NCI-H748 treated with DMSO at 0.1 percent for 48 hours (cell line): Measurements from ENCODE around the gene ZBTB42.

Source experiments
- DNase-seq: peaks from one replicate; lab custom pipeline; 2025; lab: John Stamatoyannopoulos, UW

Gene ZBTB42

DNA sequence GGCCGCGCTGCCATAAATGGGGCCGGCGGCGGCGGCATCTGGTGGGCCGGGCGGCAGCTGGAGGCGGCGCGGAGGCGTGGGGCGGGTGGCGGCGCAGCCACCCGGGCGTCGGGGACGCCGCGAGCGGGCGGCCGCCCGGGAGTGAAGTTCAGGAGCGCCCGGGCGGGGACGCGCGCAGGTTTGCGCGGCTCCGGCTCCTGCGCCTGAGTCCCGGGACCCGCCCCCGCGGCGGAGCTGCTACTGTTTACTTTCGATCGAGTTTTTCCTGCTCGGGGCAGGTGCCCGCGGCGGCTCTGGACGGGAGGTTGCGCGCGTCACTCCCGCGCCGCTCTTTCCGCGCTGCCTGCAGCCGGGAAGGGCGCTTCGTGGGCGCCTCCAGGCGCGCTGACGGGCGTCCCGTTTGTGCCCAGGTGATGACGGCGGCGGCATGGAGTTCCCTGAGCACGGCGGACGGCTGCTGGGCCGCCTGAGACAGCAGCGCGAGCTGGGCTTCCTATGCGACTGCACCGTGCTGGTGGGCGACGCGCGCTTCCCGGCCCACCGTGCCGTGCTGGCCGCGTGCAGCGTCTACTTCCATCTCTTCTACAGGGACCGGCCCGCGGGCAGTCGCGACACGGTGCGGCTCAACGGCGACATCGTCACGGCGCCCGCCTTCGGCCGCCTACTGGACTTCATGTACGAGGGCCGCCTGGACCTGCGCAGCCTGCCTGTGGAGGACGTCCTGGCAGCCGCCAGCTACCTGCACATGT, at the start of gene ZBTB42:
Gene ZBTB42 (plus strand): TSS at position 331 of the 749 bp plus-strand sequence. CDS start 97 bp downstream, at position 428.
- DNase-seq, result peak; percentile 60

- no peak for DNase-seq
Measured at GRCh38 chr14:104751539-104752422, 49.1 kb upstream of the ZBTB42 start.

- no peak for DNase-seq
Measured at GRCh38 chr14:104752423-104752734, 48.5 kb upstream of the ZBTB42 start.

DNA sequence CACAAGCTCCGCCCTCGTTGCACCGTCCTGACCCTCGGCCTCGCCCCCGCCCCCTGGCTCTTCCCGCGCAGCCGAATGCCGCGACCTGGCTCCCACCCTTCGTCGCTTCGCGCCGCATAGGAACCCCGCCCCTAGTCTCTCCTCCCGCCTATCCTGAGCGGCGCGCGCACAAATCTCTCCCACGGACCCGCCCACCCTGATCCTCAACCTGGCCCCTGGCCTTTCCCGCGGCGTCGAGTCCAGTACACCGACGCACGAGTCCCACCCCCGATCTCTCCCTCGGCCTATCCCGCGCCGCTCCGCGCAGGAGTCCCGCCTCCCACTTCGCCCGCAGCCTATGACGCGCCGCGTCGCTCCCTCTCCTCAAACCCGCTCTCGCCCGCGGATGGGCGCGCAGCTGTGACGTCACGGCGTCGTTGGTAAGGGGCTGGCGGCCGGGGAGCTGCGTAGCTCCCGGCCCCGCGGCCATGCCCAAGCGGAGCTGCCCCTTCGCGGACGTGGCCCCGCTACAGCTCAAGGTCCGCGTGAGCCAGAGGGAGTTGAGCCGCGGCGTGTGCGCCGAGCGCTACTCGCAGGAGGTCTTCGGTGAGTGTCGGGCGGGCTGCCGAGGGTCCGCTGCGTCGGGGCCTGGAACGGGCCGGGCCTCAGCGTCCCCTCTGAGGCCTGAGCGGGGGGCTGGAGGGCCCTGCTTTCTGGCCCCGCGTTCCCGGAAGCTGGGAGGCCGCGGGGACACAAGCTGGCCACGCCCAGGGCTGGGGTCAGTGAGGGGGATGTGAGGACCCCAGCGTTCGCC, 48.0 kb upstream of the ZBTB42 start, which contains the start of gene SIVA1:
Gene SIVA1 (plus strand): TSS at position 413 of the 793 bp plus-strand sequence. CDS start 55 bp downstream, at position 468.
- DNase-seq, result peak; percentile 100

GRCh38 chr14:104753528-104754212, 47.2 kb upstream of the ZBTB42 start:
- no peak for DNase-seq

DNA sequence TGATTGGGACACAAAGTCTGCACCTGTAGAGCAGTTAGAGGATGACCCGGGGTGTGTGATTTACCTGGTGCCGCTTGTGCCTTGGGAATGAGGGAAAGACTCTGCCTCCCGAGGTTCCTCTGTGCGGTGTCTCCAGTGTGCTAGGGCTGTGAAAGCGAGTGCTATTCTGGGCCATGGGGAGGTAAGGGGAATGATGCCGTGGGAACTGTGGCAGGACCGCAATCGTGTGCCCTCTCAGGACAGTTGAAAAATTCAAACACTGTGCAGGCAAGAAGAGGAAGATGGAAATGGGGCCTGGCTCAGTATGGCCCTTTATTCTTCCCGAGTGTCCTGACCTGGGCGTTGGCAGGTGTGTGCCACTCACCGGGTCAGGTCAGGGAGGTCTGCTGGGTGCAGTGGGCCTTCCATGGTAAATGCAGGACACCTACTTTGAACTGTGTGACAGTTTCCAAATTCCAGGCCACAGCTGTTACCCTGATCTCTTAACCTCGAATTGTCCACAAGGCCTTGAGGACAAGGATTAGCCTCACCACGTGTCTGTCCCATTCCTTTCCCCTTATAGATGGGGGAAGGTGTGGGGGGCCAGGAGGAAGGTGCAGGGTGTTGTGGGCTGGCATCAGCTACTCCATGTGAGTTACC, 46.6 kb upstream of the ZBTB42 start:
- DNase-seq, result no peak

- DNase-seq, result no peak
Measured at GRCh38 chr14:104755621-104756020, 45.3 kb upstream of the ZBTB42 start.

DNA sequence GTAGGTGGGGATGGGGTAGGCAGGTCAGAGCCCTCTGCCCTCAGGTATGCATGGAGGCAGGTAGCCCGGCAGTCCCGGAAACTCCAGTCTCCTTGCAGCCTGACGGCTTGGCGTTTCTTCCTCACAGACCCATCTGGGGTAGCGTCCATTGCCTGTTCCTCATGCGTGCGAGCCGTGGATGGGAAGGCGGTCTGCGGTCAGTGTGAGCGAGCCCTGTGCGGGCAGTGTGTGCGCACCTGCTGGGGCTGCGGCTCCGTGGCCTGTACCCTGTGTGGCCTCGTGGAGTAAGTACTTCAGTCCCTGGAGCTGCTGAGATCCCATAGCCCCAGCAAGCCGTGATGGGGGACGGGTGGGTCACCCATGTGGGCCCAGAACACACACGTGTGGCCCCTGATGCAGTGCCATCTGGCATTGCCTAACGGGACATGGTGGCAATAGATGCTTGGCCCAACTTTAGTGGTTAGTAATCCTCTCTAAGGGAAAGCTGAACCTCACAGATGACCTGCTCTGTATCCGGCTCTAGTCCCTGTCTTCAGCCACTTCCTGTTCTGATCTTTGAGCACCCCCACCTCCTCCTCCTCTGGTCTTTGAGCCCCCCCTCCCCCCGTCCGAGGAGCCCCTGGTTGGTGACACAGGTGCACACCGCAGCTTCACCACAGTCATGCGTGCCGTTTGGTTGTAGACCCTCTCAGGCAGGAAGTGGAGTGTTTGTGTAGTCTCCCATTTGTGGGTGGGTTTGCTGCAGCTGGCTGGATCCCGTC, 44.2 kb upstream of the ZBTB42 start:
- DNase-seq, result no peak

GRCh38 chr14:104757238-104757585, 43.7 kb upstream of the ZBTB42 start:
- no peak for DNase-seq

DNA sequence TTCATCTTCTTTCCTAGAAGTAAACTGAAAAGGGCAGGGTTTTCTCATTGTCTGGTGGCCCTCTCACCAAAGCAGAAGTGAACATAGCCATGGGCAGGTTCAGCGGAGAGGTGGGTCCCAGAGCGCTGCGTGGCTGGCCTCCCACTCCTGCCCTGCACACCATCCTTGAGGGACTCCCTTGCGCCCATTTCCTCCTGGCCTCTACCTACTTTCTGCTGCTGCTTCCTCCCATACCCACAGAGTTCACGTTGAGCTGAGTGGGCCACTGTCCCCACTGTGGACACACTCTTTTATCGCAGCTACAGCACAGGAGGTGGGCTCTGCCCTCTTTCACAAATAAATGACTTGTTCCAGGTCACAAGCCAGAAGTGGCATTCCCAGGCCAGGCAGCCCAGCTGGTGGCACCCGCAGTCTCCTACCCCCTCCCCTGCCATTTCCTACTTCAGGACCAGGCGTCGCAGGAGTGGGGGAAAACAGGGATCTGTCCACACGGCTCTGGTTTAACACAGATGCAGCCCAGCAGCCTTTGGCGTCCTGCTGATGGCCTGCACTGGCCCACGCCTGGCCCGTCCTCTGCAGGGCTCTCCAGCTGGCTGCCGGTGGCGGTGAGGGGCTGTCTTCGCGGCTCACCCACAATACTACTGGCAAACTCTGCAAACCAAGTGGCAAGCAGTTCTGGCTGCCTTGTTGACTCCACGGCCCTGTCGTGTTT, 43.1 kb upstream of the ZBTB42 start:
- DNase-seq, result no peak

GRCh38 chr14:104758981-104759969, 41.6 kb upstream of the ZBTB42 start:
- DNase-seq, result no peak

DNA sequence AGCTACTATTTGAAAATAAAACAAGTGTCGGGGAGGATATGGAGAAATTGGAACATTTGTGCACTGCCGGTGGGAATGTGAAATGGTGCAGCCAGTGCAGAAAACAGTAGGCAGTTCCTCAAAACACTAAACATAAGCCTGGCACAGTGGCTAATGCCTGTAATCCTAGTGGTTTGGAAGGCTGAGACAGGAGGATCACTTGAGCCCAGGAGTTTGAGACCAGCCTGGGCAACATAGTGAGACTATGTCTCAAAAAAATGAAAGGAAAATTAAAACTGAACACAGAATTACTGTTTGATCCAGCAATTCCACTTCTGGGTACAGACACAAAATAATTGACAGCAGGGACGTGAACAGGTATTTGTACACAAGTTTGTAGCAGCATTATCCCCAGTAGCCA, 35.4 kb upstream of the ZBTB42 start:
- no peak for DNase-seq

GRCh38 chr14:104766256-104766862, 34.5 kb upstream of the ZBTB42 start:
- no peak for DNase-seq

DNA sequence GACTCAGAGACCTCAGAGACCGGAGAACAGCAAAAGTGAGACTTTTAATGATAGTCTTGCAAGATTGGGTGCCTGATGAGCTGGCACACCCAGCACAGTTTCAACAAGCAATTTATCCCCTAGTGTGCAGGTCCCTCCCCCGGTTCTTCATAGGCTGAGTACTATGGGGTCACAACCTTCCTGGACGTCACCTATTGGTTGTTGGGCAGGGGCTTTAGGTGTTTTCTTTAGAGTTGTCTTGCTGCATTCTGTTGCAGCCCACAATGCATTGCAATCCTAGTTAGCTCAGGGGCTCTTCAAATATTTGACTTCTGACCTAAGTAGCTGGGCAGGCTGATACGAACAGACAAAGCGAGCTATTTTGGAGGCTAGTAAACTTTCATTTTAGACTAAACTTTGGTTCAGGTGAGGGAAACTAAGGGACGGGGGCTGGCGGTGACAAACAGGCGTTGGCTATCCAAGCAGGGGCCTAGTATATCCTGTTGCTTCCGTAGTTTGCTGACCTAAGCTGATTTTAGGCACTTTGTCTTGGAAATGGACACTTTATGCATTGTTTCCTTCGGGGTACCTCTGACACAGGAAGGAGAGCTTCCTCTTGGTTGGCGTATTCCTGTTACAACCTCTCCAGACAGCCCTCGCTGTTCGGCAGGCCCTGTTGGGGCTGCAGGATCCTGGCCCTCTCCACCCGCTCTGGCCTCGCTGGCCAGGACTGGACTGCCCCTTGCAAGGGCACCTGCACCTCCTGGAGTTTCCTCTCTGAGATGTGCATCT, 33.9 kb upstream of the ZBTB42 start:
- no peak for DNase-seq

DNA sequence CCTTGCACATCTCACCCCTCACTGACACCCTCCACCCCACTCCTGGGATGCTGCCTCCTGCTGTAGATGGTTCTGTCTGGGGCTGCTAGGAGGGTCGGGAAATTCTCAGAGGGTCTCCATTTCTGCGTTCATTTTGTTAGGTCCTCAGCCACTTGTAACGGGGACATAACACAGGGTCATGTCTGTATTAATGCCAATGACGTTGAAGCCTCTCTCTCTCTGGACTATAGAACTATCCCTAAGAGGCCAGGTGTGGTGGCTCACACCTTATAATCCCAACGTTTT, 33.3 kb upstream of the ZBTB42 start:
- DNase-seq, result no peak

- peak; percentile 76 for DNase-seq
Measured at GRCh38 chr14:104768437-104769323, 32.2 kb upstream of the ZBTB42 start.
